ENCODE results near the gene CDH23.

CDH23 gene

GRCh38 chr10:71806704-71807556 lies 410.2 kb downstream of the CDH23 start:
- H3K27me3 Mint-ChIP-seq (ENCODE audit: low read depth), result peaks cover 12% of the 10 kb centered on the region
- no peaks in the 10 kb centered on the region for H3K9me3 Mint-ChIP-seq
- no peak overlapping the region for H3K4me3 Mint-ChIP-seq
- no peak overlapping the region for H3K27ac Mint-ChIP-seq
- peaks cover 3% of the 10 kb centered on the region for H3K4me1 Mint-ChIP-seq (ENCODE audit: low read depth)
- H3K36me3 Mint-ChIP-seq (ENCODE audit: low read depth), result no peaks in the 10 kb centered on the region

- peaks cover 3% of the 10 kb centered on the region for H3K4me1 Mint-ChIP-seq (ENCODE audit: low read depth)
- H3K9me3 Mint-ChIP-seq, result no peaks in the 10 kb centered on the region
- peaks cover 12% of the 10 kb centered on the region for H3K27me3 Mint-ChIP-seq (ENCODE audit: low read depth)
- H3K27ac Mint-ChIP-seq, result no peak overlapping the region
- no peaks in the 10 kb centered on the region for H3K36me3 Mint-ChIP-seq (ENCODE audit: low read depth)
- H3K4me3 Mint-ChIP-seq, result no peak overlapping the region
Measured at GRCh38 chr10:71807557-71808510, 411.1 kb downstream of the CDH23 start.

- Mint-ChIP-seq H3K27ac (no peak overlapping the region), H3K36me3 (ENCODE audit: low read depth) (peaks cover 3% of the 10 kb centered on the region), H3K27me3 (ENCODE audit: low read depth) (peaks cover 5% of the 10 kb centered on the region), H3K4me3 (no peak overlapping the region), H3K4me1 (ENCODE audit: low read depth) (peaks cover 3% of the 10 kb centered on the region), H3K9me3 (no peaks in the 10 kb centered on the region)
Measured at GRCh38 chr10:71809628-71810027, 412.9 kb downstream of the CDH23 start.

GRCh38 chr10:71810048-71810750 lies 413.5 kb downstream of the CDH23 start:
- no peak overlapping the region for H3K4me3 Mint-ChIP-seq
- H3K36me3 Mint-ChIP-seq (ENCODE audit: low read depth), result peaks cover 3% of the 10 kb centered on the region
- H3K27me3 Mint-ChIP-seq (ENCODE audit: low read depth), result peaks cover 2% of the 10 kb centered on the region
- no peak overlapping the region for H3K27ac Mint-ChIP-seq
- peaks cover 3% of the 10 kb centered on the region for H3K4me1 Mint-ChIP-seq (ENCODE audit: low read depth)
- H3K9me3 Mint-ChIP-seq, result no peaks in the 10 kb centered on the region

- Mint-ChIP-seq H3K4me1 (ENCODE audit: low read depth) (no peaks in the 10 kb centered on the region), H3K36me3 (ENCODE audit: low read depth) (peaks cover 9% of the 10 kb centered on the region), H3K4me3 (no peak overlapping the region), H3K9me3 (no peaks in the 10 kb centered on the region), H3K27ac (no peak overlapping the region), H3K27me3 (ENCODE audit: low read depth) (no peaks in the 10 kb centered on the region)
Measured at GRCh38 chr10:71811351-71811750, 414.6 kb downstream of the CDH23 start.

GRCh38 chr10:71812016-71812912 lies 415.5 kb downstream of the CDH23 start:
- H3K36me3 Mint-ChIP-seq (ENCODE audit: low read depth), result peaks cover 16% of the 10 kb centered on the region
- no peak overlapping the region for H3K4me3 Mint-ChIP-seq
- H3K27me3 Mint-ChIP-seq (ENCODE audit: low read depth), result no peaks in the 10 kb centered on the region
- H3K4me1 Mint-ChIP-seq (ENCODE audit: low read depth), result no peaks in the 10 kb centered on the region
- H3K9me3 Mint-ChIP-seq, result no peaks in the 10 kb centered on the region
- no peak overlapping the region for H3K27ac Mint-ChIP-seq

- Mint-ChIP-seq H3K27ac (no peak overlapping the region), H3K4me1 (ENCODE audit: low read depth) (no peaks in the 10 kb centered on the region), H3K36me3 (ENCODE audit: low read depth) (peaks cover 19% of the 10 kb centered on the region), H3K9me3 (no peaks in the 10 kb centered on the region), H3K27me3 (ENCODE audit: low read depth) (no peaks in the 10 kb centered on the region), H3K4me3 (no peak overlapping the region)
Measured at GRCh38 chr10:71812913-71813590, 416.3 kb downstream of the CDH23 start.

GRCh38 chr10:71814922-71815411 lies 418.2 kb downstream of the CDH23 start:
- Mint-ChIP-seq H3K27me3 (ENCODE audit: low read depth) (no peaks in the 10 kb centered on the region), H3K4me1 (ENCODE audit: low read depth) (no peaks in the 10 kb centered on the region), H3K36me3 (ENCODE audit: low read depth) (peaks cover 31% of the 10 kb centered on the region), H3K4me3 (no peak overlapping the region), H3K9me3 (no peaks in the 10 kb centered on the region), H3K27ac (no peak overlapping the region)

- no peaks in the 10 kb centered on the region for H3K9me3 Mint-ChIP-seq
- no peaks in the 10 kb centered on the region for H3K27me3 Mint-ChIP-seq (ENCODE audit: low read depth)
- no peak overlapping the region for H3K4me3 Mint-ChIP-seq
- no peak overlapping the region for H3K27ac Mint-ChIP-seq
- H3K4me1 Mint-ChIP-seq (ENCODE audit: low read depth), result no peaks in the 10 kb centered on the region
- peaks cover 33% of the 10 kb centered on the region for H3K36me3 Mint-ChIP-seq (ENCODE audit: low read depth)
Measured at GRCh38 chr10:71815515-71816130, 418.9 kb downstream of the CDH23 start.

- no peak overlapping the region for H3K4me3 Mint-ChIP-seq
- no peaks in the 10 kb centered on the region for H3K9me3 Mint-ChIP-seq
- no peaks in the 10 kb centered on the region for H3K27me3 Mint-ChIP-seq (ENCODE audit: low read depth)
- H3K27ac Mint-ChIP-seq, result peak overlapping the region; percentile 52
- H3K36me3 Mint-ChIP-seq (ENCODE audit: low read depth), result peaks cover 36% of the 10 kb centered on the region
- H3K4me1 Mint-ChIP-seq (ENCODE audit: low read depth), result no peaks in the 10 kb centered on the region
Measured at GRCh38 chr10:71816421-71816851, 419.7 kb downstream of the CDH23 start.

- Mint-ChIP-seq H3K9me3 (no peaks in the 10 kb centered on the region), H3K36me3 (ENCODE audit: low read depth) (peaks cover 36% of the 10 kb centered on the region), H3K4me1 (ENCODE audit: low read depth) (peaks cover under 1% of the 10 kb centered on the region), H3K27ac (no peak overlapping the region), H3K27me3 (ENCODE audit: low read depth) (no peaks in the 10 kb centered on the region), H3K4me3 (no peak overlapping the region)
Measured at GRCh38 chr10:71816936-71817618, 420.4 kb downstream of the CDH23 start.

Data from T-helper 1 cell treated with Interleukin-12 subunit alpha and Interleukin-12 subunit beta and Interleukin-4 antibody, amounts not matched to agents 30 μg/mL and 1 μg/mL, for 36 hours (primary cell).